ENCODE measurements around the gene PCDH15.

PCDH15 gene

GRCh38 chr10:54314430-54314829 lies 486.6 kb downstream of the PCDH15 start:
- no peak for TF ChIP-seq CTCF (conservative IDR thresholded peaks at IDR 0.05; ENCODE audit: low read depth, low read length)
- no peak for DNase-seq (ENCODE audit: low read depth)

GRCh38 chr10:54284526-54285193 lies 516.4 kb downstream of the PCDH15 start:
- TF ChIP-seq CTCF (conservative IDR thresholded peaks at IDR 0.05; ENCODE audit: low read depth, low read length), result no peak
- H3K4me3 ChIP-seq (ENCODE audit: low read length), result no peak overlapping the region
- no peak for DNase-seq (ENCODE audit: low read depth)

More at GRCh38 chr10:54314430-54314829, 486.6 kb downstream of the PCDH15 start:
- no peak overlapping the region for H3K4me3 ChIP-seq (ENCODE audit: low read length)

- DNase-seq (ENCODE audit: low read depth), result no peak
- H3K4me3 ChIP-seq (ENCODE audit: low read length), result no peak overlapping the region
- TF ChIP-seq CTCF (conservative IDR thresholded peaks at IDR 0.05; ENCODE audit: low read depth, low read length), result no peak
Observed at GRCh38 chr10:54282012-54282411, 519.0 kb downstream of the PCDH15 start.

- TF ChIP-seq CTCF (conservative IDR thresholded peaks at IDR 0.05; ENCODE audit: low read depth, low read length), result no peak
- DNase-seq (ENCODE audit: low read depth), result no peak
- no peak overlapping the region for H3K4me3 ChIP-seq (ENCODE audit: low read length)
Observed at GRCh38 chr10:54266395-54266794, 534.6 kb downstream of the PCDH15 start.

GRCh38 chr10:54262726-54263125 lies 538.3 kb downstream of the PCDH15 start:
- DNase-seq (ENCODE audit: low read depth), result no peak
- H3K4me3 ChIP-seq (ENCODE audit: low read length), result no peak overlapping the region
- no peak for TF ChIP-seq CTCF (conservative IDR thresholded peaks at IDR 0.05; ENCODE audit: low read depth, low read length)

GRCh38 chr10:54259104-54259503 lies 541.9 kb downstream of the PCDH15 start:
- TF ChIP-seq CTCF (conservative IDR thresholded peaks at IDR 0.05; ENCODE audit: low read depth, low read length), result no peak
- DNase-seq (ENCODE audit: low read depth), result no peak
- no peak overlapping the region for H3K4me3 ChIP-seq (ENCODE audit: low read length)

GRCh38 chr10:54234832-54235231 lies 566.2 kb downstream of the PCDH15 start:
- no peak for DNase-seq (ENCODE audit: low read depth)
- no peak overlapping the region for H3K4me3 ChIP-seq (ENCODE audit: low read length)
- no peak for TF ChIP-seq CTCF (conservative IDR thresholded peaks at IDR 0.05; ENCODE audit: low read depth, low read length)
